ENCODE data around the gene ATOH8.

ATOH8 gene

DNA sequence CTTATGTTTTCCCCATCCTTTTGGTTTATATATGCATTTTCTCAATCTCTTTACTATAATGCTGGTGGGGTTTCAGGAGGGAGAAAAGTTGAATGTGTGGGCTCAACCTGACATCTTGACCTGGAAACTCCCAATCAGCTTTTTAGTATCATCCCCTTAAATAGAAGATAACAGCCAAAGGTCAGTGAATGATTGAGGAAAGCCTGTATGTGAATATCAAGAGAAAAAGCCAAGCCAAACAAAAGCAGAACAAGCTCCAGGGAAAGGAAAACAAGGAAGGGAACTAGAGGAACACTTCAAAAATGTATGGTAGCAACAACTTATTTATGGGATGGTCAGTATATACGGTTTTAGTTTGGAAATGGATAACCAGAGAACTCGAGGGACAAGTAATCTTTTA lies 28.3 kb upstream of the ATOH8 start:
- no peak overlapping the region for H3K4me3 ChIP-seq (ENCODE audit: low read length)
- TF ChIP-seq ZNF274 (IDR thresholded peaks at IDR 0.05; ENCODE audit: low read depth, low read length): no peak

DNA sequence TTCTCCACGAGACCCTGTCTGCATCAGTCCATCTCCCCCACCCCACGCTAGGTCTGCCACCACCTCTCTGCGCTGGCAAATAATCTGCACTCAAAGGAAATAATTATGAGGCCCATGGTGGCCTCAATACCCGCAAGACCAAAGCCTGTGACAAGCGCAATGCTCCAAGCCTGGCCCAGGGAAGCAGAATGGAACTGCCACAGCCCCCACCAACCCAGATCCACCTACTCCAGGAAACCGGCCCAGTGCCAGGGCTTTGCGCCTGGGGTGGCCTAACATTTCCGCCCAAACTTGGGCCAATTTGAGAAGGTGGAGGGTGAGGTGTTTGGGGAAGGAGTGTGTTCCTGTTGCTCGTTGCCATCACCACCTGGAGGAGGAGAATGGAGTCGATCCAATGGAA lies 26.0 kb upstream of the ATOH8 start:
- no peak overlapping the region for H3K4me3 ChIP-seq (ENCODE audit: low read length)
- no peak for TF ChIP-seq ZNF274 (IDR thresholded peaks at IDR 0.05; ENCODE audit: low read depth, low read length)

GRCh38 chr2:85728342-85728741 lies 25.4 kb upstream of the ATOH8 start:
- no peak overlapping the region for H3K4me3 ChIP-seq (ENCODE audit: low read length)
- TF ChIP-seq ZNF274 (IDR thresholded peaks at IDR 0.05; ENCODE audit: low read depth, low read length): no peak

DNA sequence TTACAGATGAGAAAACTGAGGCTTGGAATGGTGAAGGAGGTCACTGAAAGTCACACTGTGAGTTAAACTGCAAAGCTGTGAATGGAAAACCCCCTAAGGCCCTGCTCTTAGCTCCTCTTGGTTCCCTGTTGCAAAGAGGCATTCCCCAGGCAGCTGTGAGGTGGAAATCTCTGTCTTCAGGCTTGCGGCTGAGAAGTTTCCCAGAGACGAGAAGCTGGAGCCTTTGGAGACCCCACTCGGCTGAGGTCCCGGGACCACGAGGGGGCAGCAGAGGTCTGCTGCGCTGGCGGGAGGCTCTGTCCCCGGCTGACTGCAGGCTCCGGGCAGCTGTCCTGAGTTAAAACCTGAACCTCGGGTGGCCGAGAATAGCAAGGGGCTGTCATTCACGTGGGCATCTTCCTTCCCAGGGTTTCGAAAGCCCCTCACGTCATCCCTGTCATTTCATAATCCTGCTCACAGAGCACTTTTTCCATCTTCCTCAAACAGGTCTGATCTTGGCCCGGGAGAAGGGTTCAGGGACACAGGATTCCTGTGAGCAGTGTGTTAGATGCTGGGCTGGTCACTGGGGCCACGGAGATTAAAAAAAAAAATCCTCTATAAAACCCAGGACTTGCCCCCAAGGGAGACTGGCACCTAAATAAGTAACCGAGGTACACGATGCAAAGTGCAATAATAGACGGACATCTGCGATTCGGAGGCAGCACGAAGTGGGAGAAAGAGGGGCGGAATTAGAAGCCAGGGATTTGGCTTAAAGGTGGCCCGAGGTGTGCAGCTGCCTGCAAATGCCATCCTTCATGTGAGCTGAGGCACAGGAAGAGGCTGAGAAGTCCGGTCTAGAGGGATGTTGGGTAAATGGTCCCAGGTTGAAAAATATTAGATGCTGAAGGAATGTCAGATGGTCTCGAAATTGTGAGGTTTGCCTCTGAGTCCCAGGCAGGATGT lies 24.6 kb upstream of the ATOH8 start:
- TF ChIP-seq ZNF274 (IDR thresholded peaks at IDR 0.05; ENCODE audit: low read depth, low read length): no peak
- H3K4me3 ChIP-seq (ENCODE audit: low read length): no peak overlapping the region

GRCh38 chr2:85729825-85730510 lies 23.8 kb upstream of the ATOH8 start:
- TF ChIP-seq ZNF274 (IDR thresholded peaks at IDR 0.05; ENCODE audit: low read depth, low read length): no peak
- no peak overlapping the region for H3K4me3 ChIP-seq (ENCODE audit: low read length)

- TF ChIP-seq ZNF274 (IDR thresholded peaks at IDR 0.05; ENCODE audit: low read depth, low read length): no peak
- H3K4me3 ChIP-seq (ENCODE audit: low read length): no peak overlapping the region
Observed at GRCh38 chr2:85730686-85731230, 23.0 kb upstream of the ATOH8 start.

- no peak overlapping the region for H3K4me3 ChIP-seq (ENCODE audit: low read length)
- TF ChIP-seq ZNF274 (IDR thresholded peaks at IDR 0.05; ENCODE audit: low read depth, low read length): no peak
Observed at GRCh38 chr2:85731606-85732005, 22.2 kb upstream of the ATOH8 start.

- no peak for TF ChIP-seq ZNF274 (IDR thresholded peaks at IDR 0.05; ENCODE audit: low read depth, low read length)
- no peak overlapping the region for H3K4me3 ChIP-seq (ENCODE audit: low read length)
Observed at GRCh38 chr2:85732467-85733120, 21.2 kb upstream of the ATOH8 start.

GRCh38 chr2:85733121-85733960 lies 20.4 kb upstream of the ATOH8 start:
- TF ChIP-seq ZNF274 (IDR thresholded peaks at IDR 0.05; ENCODE audit: low read depth, low read length): no peak
- H3K4me3 ChIP-seq (ENCODE audit: low read length): no peak overlapping the region

GRCh38 chr2:85734015-85734414 lies 19.8 kb upstream of the ATOH8 start:
- TF ChIP-seq ZNF274 (IDR thresholded peaks at IDR 0.05; ENCODE audit: low read depth, low read length): no peak
- H3K4me3 ChIP-seq (ENCODE audit: low read length): no peak overlapping the region

DNA sequence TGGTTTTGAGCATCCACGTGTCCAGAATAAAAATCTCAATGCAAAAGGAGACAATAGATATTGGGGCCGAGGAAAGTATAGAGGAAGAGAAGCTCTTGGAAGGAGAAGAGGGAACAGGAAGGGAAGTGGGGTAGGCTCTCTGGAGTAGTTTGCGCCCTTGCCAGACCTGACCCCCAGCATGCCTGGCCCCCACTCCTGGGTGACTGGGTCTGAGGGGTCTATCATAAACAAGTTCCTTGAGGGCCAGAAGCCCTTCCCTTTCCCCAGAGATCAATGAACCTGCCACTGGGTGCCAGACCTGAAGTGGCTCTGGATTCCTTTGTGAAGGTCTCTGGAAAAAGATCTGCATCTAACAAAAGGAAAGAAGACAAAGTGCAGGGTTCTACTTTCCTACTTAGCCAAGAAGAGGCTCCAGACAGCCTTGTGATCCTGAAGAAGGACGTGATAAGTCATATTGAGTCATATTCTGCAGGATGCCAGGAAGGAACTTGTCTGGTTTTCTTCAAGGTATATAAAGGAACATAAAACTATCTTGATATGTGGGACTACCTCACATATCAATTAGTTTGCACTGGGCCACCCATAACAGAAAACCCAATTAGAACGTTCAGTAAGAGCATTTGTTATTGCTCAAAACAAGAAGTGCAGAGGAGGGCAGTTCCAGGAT lies 18.7 kb upstream of the ATOH8 start:
- H3K4me3 ChIP-seq (ENCODE audit: low read length): no peak overlapping the region
- no peak for TF ChIP-seq ZNF274 (IDR thresholded peaks at IDR 0.05; ENCODE audit: low read depth, low read length)

DNA sequence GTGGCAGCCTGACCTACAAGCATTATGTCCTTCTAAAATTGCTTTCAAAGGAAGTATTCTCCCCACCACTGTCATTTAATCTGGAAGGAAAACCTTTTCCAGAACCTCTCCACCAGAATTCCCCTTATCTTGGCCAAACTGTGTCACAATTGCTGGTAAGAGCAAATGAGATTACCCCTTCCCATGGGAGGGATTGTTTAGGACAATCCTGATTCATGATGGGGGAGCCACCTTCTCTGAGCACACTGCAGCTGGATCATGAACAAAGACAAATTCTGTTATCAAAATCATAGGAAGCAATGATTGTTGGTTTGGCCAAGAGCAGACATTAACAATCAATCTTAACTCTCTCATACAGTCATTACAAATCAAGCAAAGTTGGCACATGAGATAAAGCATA lies 18.1 kb upstream of the ATOH8 start:
- no peak for TF ChIP-seq ZNF274 (IDR thresholded peaks at IDR 0.05; ENCODE audit: low read depth, low read length)
- H3K4me3 ChIP-seq (ENCODE audit: low read length): no peak overlapping the region

Measured in GM08714 (cell line).